ENCODE results near the gene FOXD3.

- TF ChIP-seq POLR2AphosphoS5 (IDR thresholded peaks at IDR 0.05; ENCODE audit: borderline replicate concordance, low read depth, low read length) (no peak), EZH2 (IDR thresholded peaks at IDR 0.05) (no peak), FOXP2 (optimal IDR thresholded peaks at IDR 0.05; ENCODE audit: control extremely low read depth, extremely low read length, insufficient read depth) (no peak)
These were observed 48.0 kb upstream of the FOXD3 start for GRCh38 chr1:63274371-63274770.

Measured in SK-N-MC (cell line).